Liver (tissue), 9 donors: ENCODE measurements around the gene ERBB4. TPM values are rescaled to one million over a fixed set of nuclear protein-coding genes. Genes with fewer than 3 reads are reported as not detected.

Experiments used
- DNase-seq: peaks from one replicate; pipeline ENCODE4 v3.0.0-alpha.2; 2017; ENCODE audit warnings: low spot score
- H3K27ac ChIP-seq, 2 donors: one replicate each; pipeline ENCODE4 v1.7.0; 2013; ENCODE audit warnings: inconsistent platforms in 2 of 2, low read length in 2 of 2, control low read depth in 1 of 2, low read depth in 1 of 2, mild to moderate bottlenecking in 1 of 2
- H3K27me3 ChIP-seq, 4 donors: one replicate each; pipeline versions ENCODE4 v1.6.1 to v1.7.0; 2013; ENCODE audit warnings: low read length in 3 of 4, inconsistent platforms in 1 of 4, mild to moderate bottlenecking in 1 of 4, moderate library complexity in 1 of 4; ENCODE audit not compliant: control insufficient read depth in 4 of 4, insufficient read depth in 4 of 4
- H3K36me3 ChIP-seq, 4 donors: one replicate each; pipeline versions ENCODE4 v1.6.1 to v1.7.0; 2013; ENCODE audit warnings: low read length in 3 of 4, mild to moderate bottlenecking in 3 of 4, low read depth in 1 of 4, moderate library complexity in 1 of 4; ENCODE audit not compliant: control insufficient read depth in 4 of 4, insufficient read depth in 3 of 4
- H3K4me1 ChIP-seq, 4 donors: one replicate each; pipeline versions ENCODE4 v1.6.1 to v1.7.0; 2013; ENCODE audit warnings: low read length in 3 of 4, mild to moderate bottlenecking in 3 of 4, moderate library complexity in 1 of 4; ENCODE audit not compliant: control insufficient read depth in 4 of 4, insufficient read depth in 4 of 4
- H3K4me3 ChIP-seq, 3 donors: one replicate each; pipeline versions ENCODE4 v1.6.1 to v1.7.0; 2013; ENCODE audit warnings: low read length in 3 of 3, control low read depth in 1 of 3, low read depth in 1 of 3, mild to moderate bottlenecking in 1 of 3
- H3K9ac ChIP-seq, 2 donors: one replicate each; pipeline ENCODE4 v1.7.0; 2013; ENCODE audit warnings: low read length in 2 of 2, mild to moderate bottlenecking in 2 of 2, moderate library complexity in 2 of 2, control low read depth in 1 of 2, low read depth in 1 of 2
- H3K9me3 ChIP-seq, 4 donors: one replicate each; pipeline versions ENCODE4 v1.6.1 to v1.7.0; 2013; ENCODE audit warnings: low read length in 3 of 4; ENCODE audit not compliant: control insufficient read depth in 4 of 4
- ATF3 ChIP-seq: IDR thresholded peaks from 2 replicates; pipeline ENCODE4 v1.6.1; 2016; ENCODE audit warnings: antibody characterized with exemption
- CTCF ChIP-seq: fragments of 150-350 bp; IDR thresholded peaks from 2 replicates; pipeline ENCODE4 v1.5.1; 2017; ENCODE audit warnings: improper control_type of control experiment, low read depth, low read length; ENCODE audit not compliant: missing input control
- EGR1 ChIP-seq, 2 donors: IDR thresholded peaks; 2 replicates each; pipeline ENCODE4 v1.6.1; 2016 to 2018; ENCODE audit warnings: antibody characterized with exemption in 2 of 2, low read depth in 2 of 2
- FOXA1 ChIP-seq: IDR thresholded peaks from 2 replicates; pipeline ENCODE4 v1.6.1; 2016; ENCODE audit warnings: antibody characterized with exemption
- FOXA2 ChIP-seq: IDR thresholded peaks from 2 replicates; pipeline ENCODE4 v1.6.1; 2016; ENCODE audit warnings: antibody characterized with exemption
- GABPA ChIP-seq, 2 donors: IDR thresholded peaks in 1 of 2; conservative IDR thresholded peaks in 1 of 2; 2 replicates each; pipeline ENCODE4 v1.6.1; 2016; ENCODE audit warnings: antibody characterized with exemption in 2 of 2, mild to moderate bottlenecking in 1 of 2, moderate library complexity in 1 of 2
- HNF4A ChIP-seq, 2 donors: conservative IDR thresholded peaks; 2 replicates each; pipeline ENCODE4 v1.6.1; 2016; ENCODE audit warnings: antibody characterized with exemption in 2 of 2, mild to moderate bottlenecking in 2 of 2
- HNF4G ChIP-seq: IDR thresholded peaks from 2 replicates; pipeline ENCODE4 v1.6.1; 2016; ENCODE audit warnings: antibody characterized with exemption
- JUND ChIP-seq, 2 donors: IDR thresholded peaks; 2 replicates each; pipeline ENCODE4 v1.6.1; 2016; ENCODE audit warnings: antibody characterized with exemption in 2 of 2
- MAX ChIP-seq: IDR thresholded peaks from 2 replicates; pipeline ENCODE4 v1.6.1; 2016; ENCODE audit warnings: antibody characterized with exemption
- NR2F2 ChIP-seq: IDR thresholded peaks from 2 replicates; pipeline ENCODE4 v1.6.1; 2016; ENCODE audit warnings: antibody characterized with exemption
- RAD21 ChIP-seq, 2 donors: IDR thresholded peaks; 2 replicates each; pipeline ENCODE4 v1.6.1; 2016; ENCODE audit warnings: antibody characterized with exemption in 2 of 2, mild to moderate bottlenecking in 2 of 2
- REST ChIP-seq: IDR thresholded peaks from 2 replicates; pipeline ENCODE4 v1.6.1; 2016; ENCODE audit warnings: antibody characterized with exemption, mild to moderate bottlenecking
- RXRA ChIP-seq, 2 donors: IDR thresholded peaks; 2 replicates each; pipeline ENCODE4 v1.6.1; 2017 to 2018; ENCODE audit warnings: antibody characterized with exemption in 2 of 2, mild to moderate bottlenecking in 1 of 2
- SP1 ChIP-seq: IDR thresholded peaks from 2 replicates; pipeline ENCODE4 v1.6.1; 2018; ENCODE audit warnings: antibody characterized with exemption, mild to moderate bottlenecking
- YY1 ChIP-seq: IDR thresholded peaks from 2 replicates; pipeline ENCODE4 v1.6.1; 2016; ENCODE audit warnings: antibody characterized with exemption, mild to moderate bottlenecking
- WGBS: extraction: QIAGEN DNeasy Blood & Tissue Kit; methylation state at CpG from one replicate; pipeline ENCODE4 v1.1.7; 2013; 5-methylcytosine and 5-hydroxymethylcytosine counted together
- polyA plus RNA-seq, 2 donors: library from polyadenylated mRNA; stranded (reverse) in 1 of 2; unstranded in 1 of 2; fragments of 200-250 nt in 1 of 2; fragments of >200 nt in 1 of 2; fragmentation: Nextera tagmentation in 1 of 2; extraction: Ambion mirVana in 1 of 2; gene quantifications; one replicate each; pipeline versions ENCODE4 v1.2.1 to v1.2.3, GENCODE V29; 2013 to 2015
- total RNA-seq, 2 donors: library from RNA; depleted of rRNA; stranded (reverse); fragments of >200 nt; gene quantifications; one replicate each; pipeline ENCODE4 v1.2.3, GENCODE V29; 2014
- donor health status: healthy.
- donor health status: healthy.
- donor health status: healthy.
- donor health status: healthy.
- donor health status: healthy.

ERBB4 gene
- total and polyA plus RNA-seq, 4 donors: 0.03 to 0.42 TPM; not detected in 2

GRCh38 chr2:211447548-211447947 is 1091.1 kb downstream of the ERBB4 start:
- Histone ChIP-seq H3K27me3 (peaks cover 0 to 3% (median 0%) of the 10 kb centered on the region in 4 donors), H3K4me1 (no peaks in the 10 kb centered on the region), H3K9me3 (no peaks in the 10 kb centered on the region), H3K9ac (no peak overlapping the region), H3K36me3 (no peaks in the 10 kb centered on the region), H3K4me3 (no peak overlapping the region), H3K27ac (no peak overlapping the region)
- WGBS: 62% methylated on average over 1 of the region's 1 CpG
- no peak for DNase-seq
- TF ChIP-seq GABPA (IDR thresholded peaks at IDR 0.05 in 1 of 2, conservative IDR thresholded peaks at IDR 0.05 in 1 of 2) (no peak), ATF3 (no peak), MAX (no peak), NR2F2 (no peak), CTCF (no peak), RAD21 (IDR thresholded peaks at IDR 0.05) (no peak), HNF4G (no peak), REST (no peak), HNF4A (conservative IDR thresholded peaks at IDR 0.05) (no peak), FOXA2 (no peak), FOXA1 (no peak), EGR1 (IDR thresholded peaks at IDR 0.05; ENCODE audit: low read depth in 2 of 2) (no peak), SP1 (no peak), YY1 (no peak), JUND (IDR thresholded peaks at IDR 0.05) (no peak), RXRA (IDR thresholded peaks at IDR 0.05) (no peak)

- H3K27ac ChIP-seq: no peak overlapping the region
- no peak overlapping the region for H3K9ac ChIP-seq
- no peaks in the 10 kb centered on the region for H3K9me3 ChIP-seq
- peaks cover 0 to 2% (median 0%) of the 10 kb centered on the region in 4 donors for H3K27me3 ChIP-seq
- 89% methylated on average over 2 of the region's 2 CpGs for WGBS
- TF ChIP-seq NR2F2 (no peak), FOXA2 (no peak), MAX (no peak), HNF4G (no peak), ATF3 (no peak), CTCF (no peak), JUND (IDR thresholded peaks at IDR 0.05) (no peak)
- no peaks in the 10 kb centered on the region for H3K4me1 ChIP-seq
- no peak overlapping the region for H3K4me3 ChIP-seq
- no peak for DNase-seq
- H3K36me3 ChIP-seq: no peaks in the 10 kb centered on the region
These were observed 1098.5 kb downstream of the ERBB4 start for GRCh38 chr2:211440107-211440506.
